Stimulated activated CD4-positive, alpha-beta T cell treated with anti-CD3 and anti-CD28 coated beads, Interleukin-4, amount 100 ng/mL, for 48 hours (primary cell): ENCODE measurements around the gene PLD5.

Experiments used
- DNase-seq, 2 donors: peaks; one replicate each; pipeline ENCODE4 v3.0.0-alpha.2; 2020; ENCODE audit warnings: low read depth in 2 of 2

PLD5 gene

DNA sequence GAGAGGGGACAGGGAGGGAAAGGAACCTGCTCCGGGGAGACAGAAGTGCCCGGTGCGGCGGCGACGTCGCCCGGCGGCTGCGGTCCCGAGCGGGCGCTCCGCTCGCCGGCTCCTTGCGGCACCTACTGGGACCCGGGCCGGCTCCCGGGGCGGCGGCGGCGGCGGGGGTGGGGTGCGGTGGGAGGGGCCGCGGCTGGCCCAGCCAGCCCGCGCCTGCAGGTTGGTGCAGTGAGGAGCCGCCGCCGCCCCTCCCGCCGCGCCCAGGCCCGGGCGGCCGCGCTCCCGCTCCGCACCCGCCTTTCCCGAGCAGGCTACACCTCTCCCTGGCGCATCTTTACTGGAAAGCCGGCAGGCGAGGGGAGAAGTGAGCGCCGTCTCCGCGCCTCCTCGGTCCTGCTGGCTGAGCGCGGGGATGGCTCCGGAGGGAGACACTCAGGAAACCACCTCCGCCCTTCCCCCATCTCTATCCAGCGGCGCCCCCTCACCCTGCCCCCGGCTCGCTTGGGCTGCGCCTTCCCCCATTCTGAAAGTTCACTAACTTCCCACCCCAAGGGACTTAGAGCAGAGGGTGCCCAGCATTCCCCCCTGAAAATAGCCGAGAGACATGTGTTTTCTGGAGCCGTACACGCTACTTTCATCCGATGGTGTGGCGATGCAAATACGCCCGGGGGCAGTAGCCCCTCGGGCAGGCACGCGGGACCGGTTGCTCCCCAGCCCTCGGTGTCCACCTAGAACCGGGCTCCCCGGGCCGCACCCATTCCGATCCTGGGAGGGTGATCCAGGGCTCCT lies at the start of gene PLD5:
PLD5 (minus strand) TSS at position 127 of the 789 bp plus-strand sequence.
- DNase-seq, result no peak

- no peak for DNase-seq
Measured at GRCh38 chr1:242569867-242570266, 45.4 kb upstream of the PLD5 start.

DNA sequence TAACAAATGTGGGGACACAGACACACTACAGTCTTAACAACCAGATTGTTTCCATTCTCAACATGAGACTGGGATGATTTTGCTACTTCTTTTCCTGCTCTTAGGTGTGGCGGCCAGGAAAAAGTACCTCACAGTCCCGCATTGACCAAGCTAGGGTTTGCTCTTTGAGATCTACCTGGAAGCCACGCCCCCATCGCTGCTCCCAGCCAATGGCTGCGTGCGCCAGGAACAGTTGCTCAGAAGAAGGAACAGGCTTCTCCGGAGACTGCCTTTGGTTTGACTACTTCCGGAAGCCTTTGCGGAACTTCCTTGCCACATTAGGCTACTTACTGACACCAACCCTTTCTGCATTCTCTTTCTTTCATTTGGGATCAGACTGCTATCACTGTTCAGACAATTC lies 44.2 kb upstream of the PLD5 start:
- DNase-seq, result no peak

- DNase-seq, result no peak
Measured at GRCh38 chr1:242567596-242567995, 43.1 kb upstream of the PLD5 start.

DNA sequence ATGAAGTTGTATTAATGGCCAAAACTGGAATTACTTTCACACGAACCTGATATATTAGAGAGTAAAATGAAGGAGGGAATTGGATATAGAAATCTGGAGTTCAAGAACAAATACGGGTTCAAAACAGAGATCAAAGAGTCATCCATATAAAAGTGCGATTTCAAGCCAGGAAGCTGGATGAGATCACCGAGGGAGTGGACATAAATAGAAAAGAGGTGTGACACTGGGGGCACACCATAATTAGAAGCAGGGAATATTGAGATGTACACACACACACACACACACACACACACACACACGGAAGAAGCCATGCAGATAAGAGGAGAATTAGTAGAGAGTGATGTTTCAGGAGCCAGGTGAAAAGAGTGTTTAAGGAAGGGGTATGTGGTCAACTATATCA lies 32.3 kb upstream of the PLD5 start:
- no peak for DNase-seq

- DNase-seq, result no peak
Measured at GRCh38 chr1:242556276-242556675, 31.8 kb upstream of the PLD5 start.

- no peak for DNase-seq
Measured at GRCh38 chr1:242554577-242554976, 30.1 kb upstream of the PLD5 start.

DNA sequence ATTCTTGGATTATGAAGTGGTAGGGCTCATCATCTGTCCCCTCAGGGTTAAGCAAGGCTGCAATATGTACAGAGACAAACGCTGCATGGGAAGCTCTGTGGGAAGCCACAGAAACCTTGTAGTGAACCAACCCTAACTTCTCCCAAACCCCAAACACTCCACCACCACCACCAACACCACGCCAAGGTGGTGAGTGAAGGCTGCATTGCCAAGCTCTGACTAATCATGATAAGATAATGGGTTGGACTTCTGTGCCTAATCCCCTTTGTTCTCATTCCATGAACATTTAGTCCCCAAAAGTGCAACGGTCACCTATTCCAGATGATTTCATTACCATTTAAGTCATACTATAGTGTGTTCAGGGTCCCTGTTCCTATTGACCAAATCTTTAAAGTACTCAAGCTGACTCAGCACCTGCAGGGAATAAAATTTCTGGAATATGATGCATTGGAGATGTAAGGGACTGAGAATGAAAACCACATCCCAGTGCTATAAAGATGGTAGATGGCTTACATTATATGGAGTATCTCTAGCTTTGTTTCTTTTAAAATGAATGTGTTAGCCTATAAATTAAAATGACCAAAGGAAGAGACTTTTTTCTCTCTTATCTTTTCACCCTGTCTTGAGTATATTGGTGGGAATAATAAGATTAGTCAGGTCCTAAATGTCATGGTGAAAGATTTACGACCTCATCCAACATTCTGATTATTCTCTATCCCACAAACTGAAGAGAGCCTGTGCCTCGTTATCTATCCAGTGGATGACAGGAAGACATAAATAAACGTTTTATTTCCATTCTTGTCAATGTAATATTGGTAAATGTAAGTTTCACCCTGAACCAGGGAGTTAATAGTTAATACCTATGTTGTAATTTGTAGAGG lies 22.6 kb upstream of the PLD5 start:
- no peak for DNase-seq

DNA sequence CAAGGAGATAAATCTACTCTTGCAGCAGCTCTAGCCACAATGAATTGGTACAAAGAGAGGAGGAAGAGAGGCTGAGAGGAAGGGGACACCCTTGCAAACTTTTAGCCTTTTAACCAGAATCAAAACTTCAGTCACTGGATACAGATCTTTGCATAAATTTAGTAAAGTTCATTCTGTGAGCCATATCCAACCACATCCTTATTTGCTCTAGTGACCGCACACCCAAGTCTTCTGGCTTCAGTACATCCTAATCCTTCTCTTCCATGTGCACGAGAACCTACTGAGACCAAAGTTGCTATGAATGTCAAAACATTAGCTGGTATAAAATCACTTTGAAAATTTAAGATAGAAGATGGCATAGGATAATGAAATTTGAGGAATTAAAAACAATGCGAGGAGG lies 21.9 kb upstream of the PLD5 start:
- DNase-seq, result no peak

GRCh38 chr1:242544071-242544470 lies 19.6 kb upstream of the PLD5 start:
- no peak for DNase-seq

- no peak for DNase-seq
Measured at GRCh38 chr1:242542271-242542670, 17.8 kb upstream of the PLD5 start.

DNA sequence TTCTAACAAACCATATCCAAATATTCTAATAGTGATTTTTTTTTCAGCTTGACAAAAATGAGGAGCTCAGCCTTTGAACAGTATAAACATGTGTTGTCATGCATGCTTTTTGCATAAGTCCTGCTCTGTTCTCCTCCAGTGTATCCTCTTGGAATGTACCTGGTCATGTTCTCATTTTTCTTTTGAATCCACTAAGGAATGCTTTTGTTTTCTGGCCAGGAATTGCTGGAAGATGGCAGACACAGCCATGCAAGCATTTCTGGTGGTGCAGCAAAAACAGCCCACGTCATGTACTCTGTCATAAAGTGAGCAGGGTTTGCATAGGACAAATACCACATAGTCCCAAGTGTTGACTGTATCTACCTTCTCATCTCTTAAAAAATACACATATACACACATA lies 11.5 kb upstream of the PLD5 start:
- DNase-seq, result no peak

DNA sequence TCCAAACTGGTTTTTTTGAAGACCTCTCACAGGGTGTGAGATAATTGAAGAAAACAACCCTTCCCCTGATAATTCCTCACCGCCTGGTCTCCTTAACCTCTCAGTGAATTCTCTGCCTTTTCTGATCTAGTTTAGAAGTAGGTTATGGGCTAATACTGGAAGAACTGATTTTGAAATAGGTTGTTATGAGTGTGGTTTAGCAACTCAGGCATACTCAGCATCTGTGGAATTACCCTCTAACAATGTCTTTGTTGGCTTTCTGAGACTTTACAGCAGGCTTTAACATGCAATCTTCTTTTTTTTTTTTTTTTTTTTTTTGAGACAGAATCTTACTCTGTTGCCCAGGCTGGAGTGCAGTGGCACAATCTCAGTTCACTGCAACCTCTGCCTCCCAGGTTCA lies 10.3 kb upstream of the PLD5 start:
- DNase-seq, result no peak

GRCh38 chr1:242530761-242531160 lies 6.3 kb upstream of the PLD5 start:
- DNase-seq, result no peak

GRCh38 chr1:242525769-242526168 lies 1.3 kb upstream of the PLD5 start:
- DNase-seq, result no peak

- DNase-seq, result no peak
Measured at GRCh38 chr1:242525360-242525722, 844 bp upstream of the PLD5 start.

DNA sequence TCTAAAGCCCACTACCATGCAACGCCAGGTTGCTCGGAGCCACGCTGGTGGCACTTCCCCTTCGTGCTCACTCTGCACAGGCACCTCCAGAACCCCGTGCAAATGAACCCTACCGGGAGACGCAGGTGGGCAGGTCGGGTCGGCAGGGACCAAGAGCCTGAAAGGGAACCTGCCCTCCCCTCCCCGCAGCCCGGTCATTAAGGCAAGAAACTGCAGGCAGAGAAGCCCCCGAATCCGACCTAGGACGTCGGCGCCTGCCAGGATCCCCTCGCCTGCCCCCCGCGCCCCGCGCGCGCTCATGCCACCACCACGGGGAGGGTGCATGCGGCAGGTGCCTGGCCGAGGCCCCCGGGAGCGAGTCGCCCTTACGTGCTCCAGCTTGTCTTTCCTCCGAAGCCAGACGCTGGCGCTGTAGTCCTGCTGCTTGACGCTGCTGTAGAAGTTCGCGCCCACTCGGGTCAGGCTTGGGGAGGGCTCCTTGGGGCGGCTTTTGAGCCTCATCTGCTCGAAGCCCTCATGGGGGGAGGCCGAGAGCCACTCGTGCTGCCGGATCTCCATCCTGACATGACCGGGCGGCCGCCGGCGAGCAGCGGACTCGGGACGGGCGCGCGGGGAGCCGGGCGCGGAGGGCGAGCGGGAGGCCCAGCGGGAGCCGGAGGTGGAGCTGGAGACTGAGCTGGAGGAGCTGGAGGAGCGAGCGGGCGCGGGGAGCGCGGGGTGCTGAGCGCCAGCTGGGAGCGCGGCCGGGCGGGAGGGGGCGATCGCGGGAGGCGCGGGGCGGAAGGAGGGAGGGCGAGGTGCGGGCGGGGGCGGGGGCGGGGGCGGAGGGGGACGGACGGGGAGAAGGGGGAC lies 552 bp downstream of the PLD5 start:
- no peak for DNase-seq

DNA sequence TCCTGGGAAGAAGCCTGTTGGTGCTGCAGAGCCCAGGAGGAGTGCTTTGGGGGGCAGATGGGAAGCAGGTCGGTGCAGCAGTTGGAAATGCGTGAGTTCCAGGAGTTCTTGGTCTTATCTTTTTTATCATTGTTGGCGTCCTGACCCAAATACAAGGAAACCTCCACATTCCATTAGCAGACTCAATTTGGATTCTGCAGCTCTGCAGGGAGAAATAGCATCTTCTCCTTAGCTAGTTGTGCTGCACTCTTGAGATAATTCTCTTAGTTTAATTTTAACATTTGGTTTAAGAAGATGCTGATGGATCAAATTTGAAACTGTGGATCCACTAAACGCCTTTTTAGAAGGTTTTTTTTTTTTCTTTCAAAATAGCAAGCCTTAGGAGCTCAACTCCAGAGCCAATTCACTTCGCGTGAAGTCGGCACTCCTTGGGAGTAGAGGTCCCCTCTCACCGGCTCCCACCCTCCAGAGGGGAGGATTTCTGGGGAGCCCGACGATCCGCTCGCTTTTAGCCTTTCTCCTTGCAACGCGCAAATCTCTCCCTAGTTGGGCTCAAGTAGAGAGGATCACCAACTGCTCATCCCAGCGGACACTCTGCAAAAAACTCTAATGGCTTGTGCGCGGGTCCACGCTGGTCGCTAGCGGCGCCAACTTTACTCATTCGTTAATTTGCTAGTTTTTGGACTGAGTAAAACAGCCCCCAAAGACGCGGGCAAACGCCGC lies 1.3 kb downstream of the PLD5 start:
- DNase-seq, result no peak

GRCh38 chr1:242522304-242522945 lies 2.1 kb downstream of the PLD5 start:
- DNase-seq, result no peak

DNA sequence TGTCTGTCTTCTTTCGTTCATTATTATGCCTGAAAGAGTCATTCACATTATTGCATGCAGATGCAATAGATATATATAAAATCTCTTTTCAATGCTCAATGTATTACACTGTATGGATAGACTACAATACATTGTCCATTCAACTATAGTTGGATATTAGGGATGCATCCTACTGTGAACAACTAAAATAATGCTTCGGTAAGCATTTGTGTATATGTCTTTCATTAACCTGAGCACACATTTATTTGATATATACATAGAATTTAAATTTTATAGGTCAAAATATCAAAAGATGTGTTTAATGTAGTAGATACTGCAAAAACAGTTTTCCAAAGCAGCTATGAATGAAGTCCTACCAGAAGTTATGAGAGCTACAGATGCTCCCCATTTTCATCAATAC lies 8.9 kb downstream of the PLD5 start:
- DNase-seq, result no peak

- DNase-seq, result no peak
Measured at GRCh38 chr1:242506724-242507123, 17.8 kb downstream of the PLD5 start.
